ENCODE results near the gene VPS51.

The VPS51 gene

GRCh38 chr11:65071907-65072630 lies 23.9 kb upstream of the VPS51 start:
- DNase-seq (ENCODE audit: low read depth in 3 of 3, low spot score in 1 of 3), result no peak

DNA sequence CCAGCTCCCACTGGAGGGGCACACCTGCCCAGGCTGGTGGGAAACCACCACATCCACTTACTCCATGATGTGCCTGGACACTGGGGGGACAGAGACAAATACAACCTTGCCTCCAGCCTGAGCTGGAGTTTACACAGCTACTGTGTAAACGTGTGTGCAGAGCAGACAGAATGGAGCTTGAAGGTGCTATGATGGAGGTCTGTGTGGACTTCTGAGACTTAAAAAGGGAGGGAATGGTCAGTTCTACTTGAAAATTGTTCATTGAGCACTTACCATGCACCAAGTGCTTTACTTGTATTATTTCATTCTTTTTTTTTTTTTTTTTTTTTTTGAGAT lies 23.4 kb upstream of the VPS51 start:
- no peak for DNase-seq (ENCODE audit: low read depth in 3 of 3, low spot score in 1 of 3)

- no peak for DNase-seq (ENCODE audit: low read depth in 3 of 3, low spot score in 1 of 3)
These were observed 18.6 kb upstream of the VPS51 start for GRCh38 chr11:65077451-65077850.

DNA sequence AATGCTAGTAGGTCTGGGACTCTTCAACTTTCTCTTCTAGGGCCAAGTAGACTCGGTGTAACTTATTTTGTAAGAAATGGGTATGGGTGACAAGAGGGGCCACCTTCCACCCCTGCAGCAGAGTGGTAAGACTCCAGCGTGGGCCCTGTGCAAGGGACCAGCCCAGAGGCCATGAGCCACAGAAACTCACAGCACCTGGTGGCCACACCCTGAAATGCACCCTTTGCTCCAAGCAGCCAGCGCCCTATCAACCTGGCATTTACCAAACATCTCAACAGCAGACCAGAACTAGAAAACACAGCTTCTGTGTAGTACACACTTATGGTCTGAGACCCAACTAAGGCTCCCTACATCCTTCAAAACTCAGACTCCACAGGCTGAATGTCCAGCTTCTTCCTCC lies 17.9 kb upstream of the VPS51 start:
- peak; percentile 29 to 59 (median 58) for DNase-seq (ENCODE audit: low read depth in 3 of 3, low spot score in 1 of 3)

- DNase-seq (ENCODE audit: low read depth in 3 of 3, low spot score in 1 of 3), result no peak
These were observed 17.1 kb upstream of the VPS51 start for GRCh38 chr11:65078786-65079342.

- no peak for DNase-seq (ENCODE audit: low read depth in 3 of 3, low spot score in 1 of 3)
These were observed 12.7 kb upstream of the VPS51 start for GRCh38 chr11:65083134-65083833.

- DNase-seq (ENCODE audit: low read depth in 3 of 3, low spot score in 1 of 3), result peak; percentile 89 to 93 (median 90)
These were observed 12.0 kb upstream of the VPS51 start, which contains the start of the genes CDCA5 and ZFPL1 for GRCh38 chr11:65083834-65084597. Gene CDCA5 (minus strand): TSS chr11:65084040. CDS start chr11:65083978, 62 bp downstream. Gene ZFPL1 (plus strand): TSS chr11:65084222. CDS start chr11:65084699, 477 bp downstream.

GRCh38 chr11:65084598-65085375 lies 11.2 kb upstream of the VPS51 start:
- DNase-seq (ENCODE audit: low read depth in 3 of 3, low spot score in 1 of 3), result no peak

DNA sequence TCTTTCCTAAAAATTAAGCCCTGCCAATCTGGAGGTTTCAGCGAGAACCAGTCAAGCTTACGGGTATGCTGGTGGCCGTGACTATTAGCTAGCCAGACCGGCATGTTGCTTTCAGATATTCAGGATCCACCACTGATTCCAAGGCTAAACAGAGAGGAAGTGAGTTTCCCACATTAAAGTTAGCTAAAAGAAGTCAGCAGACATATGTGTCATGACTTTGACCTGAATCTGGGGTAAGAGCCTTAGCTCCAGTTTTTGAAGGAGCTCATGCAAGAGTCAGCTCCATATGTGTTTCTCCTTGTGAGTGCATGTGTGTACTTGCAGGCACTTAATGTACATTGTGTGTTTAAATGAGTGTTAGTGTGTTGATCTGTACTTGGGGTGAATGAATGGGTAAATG lies 10.6 kb upstream of the VPS51 start:
- no peak for DNase-seq (ENCODE audit: low read depth in 3 of 3, low spot score in 1 of 3)

GRCh38 chr11:65086809-65087208 lies 9.2 kb upstream of the VPS51 start:
- no peak for DNase-seq (ENCODE audit: low read depth in 3 of 3, low spot score in 1 of 3)

DNA sequence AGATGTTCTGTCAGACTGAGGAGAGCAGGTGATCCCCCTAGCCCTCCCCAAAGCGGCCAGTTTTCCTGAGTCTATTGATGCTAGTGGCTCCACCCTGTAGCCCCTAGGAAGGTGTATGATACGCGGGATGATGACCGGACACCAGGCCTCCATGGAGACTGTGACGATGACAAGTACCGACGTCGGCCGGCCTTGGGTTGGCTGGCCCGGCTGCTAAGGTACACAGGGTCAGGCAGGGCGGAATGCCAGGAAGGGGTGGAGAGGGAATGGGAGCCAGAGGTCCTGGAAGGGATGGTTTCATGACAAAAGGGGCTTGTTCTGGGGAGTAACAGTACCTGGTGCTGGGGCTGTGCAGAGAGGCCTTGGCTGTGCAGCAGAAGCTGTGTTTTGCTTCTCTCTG lies 8.8 kb upstream of the VPS51 start:
- DNase-seq (ENCODE audit: low read depth in 3 of 3, low spot score in 1 of 3), result no peak

DNA sequence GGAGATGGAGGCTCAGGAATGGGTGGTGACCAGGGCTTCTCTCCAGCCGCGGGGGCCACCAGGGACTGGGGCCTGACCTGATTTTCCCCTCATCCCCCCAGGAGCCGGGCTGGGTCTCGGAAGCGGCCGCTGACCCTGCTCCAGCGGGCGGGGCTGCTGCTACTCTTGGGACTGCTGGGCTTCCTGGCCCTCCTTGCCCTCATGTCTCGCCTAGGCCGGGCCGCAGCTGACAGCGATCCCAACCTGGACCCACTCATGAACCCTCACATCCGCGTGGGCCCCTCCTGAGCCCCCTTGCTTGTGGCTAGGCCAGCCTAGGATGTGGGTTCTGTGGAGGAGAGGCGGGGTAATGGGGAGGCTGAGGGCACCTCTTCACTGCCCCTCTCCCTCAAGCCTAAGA lies 8.2 kb upstream of the VPS51 start:
- DNase-seq (ENCODE audit: low read depth in 3 of 3, low spot score in 1 of 3), result no peak

- no peak for DNase-seq (ENCODE audit: low read depth in 3 of 3, low spot score in 1 of 3)
These were observed 6.4 kb upstream of the VPS51 start for GRCh38 chr11:65089621-65090020.

- no peak for DNase-seq (ENCODE audit: low read depth in 3 of 3, low spot score in 1 of 3)
These were observed 5.4 kb upstream of the VPS51 start for GRCh38 chr11:65090628-65091027.

- no peak for DNase-seq (ENCODE audit: low read depth in 3 of 3, low spot score in 1 of 3)
These were observed 587 bp upstream of the VPS51 start for GRCh38 chr11:65095427-65095826.

GRCh38 chr11:65096926-65097325 lies 912 bp downstream of the VPS51 start:
- no peak for DNase-seq (ENCODE audit: low read depth in 3 of 3, low spot score in 1 of 3)

DNA sequence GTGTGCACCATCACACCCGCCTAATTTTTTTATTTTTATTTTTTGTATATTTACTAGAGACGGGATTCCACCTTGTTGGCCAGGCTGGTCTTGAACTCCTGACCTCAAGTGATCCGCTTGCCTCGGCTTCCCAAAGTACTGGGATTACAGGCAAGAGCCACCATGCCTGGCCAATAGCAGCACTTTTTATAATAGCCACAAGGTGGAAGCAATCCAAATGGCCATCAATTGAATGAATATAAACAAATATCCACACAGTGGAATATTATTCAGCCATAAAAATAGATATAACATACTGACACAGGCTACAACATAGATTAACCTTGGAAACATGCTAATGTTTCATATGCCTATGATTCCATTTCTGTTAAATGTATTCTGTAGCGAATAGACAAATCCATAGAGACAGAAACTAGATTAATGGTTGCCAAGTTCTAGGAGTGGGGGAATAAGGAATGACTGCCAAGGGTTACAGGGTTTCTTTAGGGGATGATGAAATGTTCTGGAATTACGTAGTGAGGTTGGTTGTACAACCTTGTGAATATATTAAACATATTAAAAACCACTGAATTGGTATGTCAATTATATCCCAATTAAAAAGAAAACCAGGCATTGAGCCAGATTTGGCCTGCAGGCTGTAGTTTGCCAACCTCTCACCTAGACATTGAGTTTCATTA lies 4.8 kb downstream of the VPS51 start:
- DNase-seq (ENCODE audit: low read depth in 3 of 3, low spot score in 1 of 3), result no peak

DNA sequence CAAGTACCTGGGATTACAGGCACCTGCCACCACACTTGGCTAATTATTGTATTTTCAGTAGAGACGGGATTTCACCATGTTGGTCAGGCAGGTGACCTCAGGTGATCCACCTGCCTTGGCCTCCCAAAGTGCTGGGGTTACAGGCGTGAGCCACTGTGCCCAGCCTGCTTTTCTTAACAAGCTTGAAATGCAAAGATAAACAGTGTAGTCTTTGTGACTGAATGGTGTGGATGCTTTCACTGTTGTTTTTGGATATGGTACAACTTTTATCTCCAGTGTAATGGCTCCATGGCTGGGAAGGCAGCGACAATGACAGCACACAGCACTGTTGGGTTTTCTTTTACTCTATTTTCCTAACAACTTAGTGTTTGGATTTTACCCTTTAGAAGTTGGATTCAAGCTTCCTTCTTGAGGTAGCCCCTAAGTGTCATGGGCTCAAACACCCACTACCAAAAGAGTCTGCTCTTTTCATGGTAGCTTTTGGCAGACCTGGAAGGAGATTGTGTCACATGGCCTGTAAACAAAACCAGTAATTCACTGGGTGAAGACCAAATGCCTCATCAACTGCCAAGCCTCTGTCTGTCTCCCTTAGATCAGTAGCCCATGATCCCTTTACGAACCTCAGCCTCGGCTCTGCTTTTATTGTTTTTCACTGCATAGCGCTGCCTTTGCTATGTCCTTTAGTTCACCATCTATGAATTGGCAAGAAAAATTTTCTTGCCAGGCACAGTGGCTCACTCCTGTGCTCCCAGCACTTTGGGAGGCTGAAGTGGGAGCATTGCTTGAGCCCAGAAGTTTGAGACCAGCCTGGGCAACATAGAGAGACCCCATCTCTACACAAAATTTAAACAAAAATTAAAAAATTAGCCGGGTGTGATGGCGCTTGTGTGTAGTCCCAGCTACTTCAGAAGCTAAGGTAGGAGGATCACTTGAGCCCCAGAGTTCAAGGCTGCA lies 6.4 kb downstream of the VPS51 start:
- no peak for DNase-seq (ENCODE audit: low read depth in 3 of 3, low spot score in 1 of 3)

GRCh38 chr11:65103476-65103875 lies 7.5 kb downstream of the VPS51 start:
- DNase-seq (ENCODE audit: low read depth in 3 of 3, low spot score in 1 of 3), result no peak
